IMR-90 (cell line): ENCODE results near the gene MBTPS1. TPM values are rescaled to one million over a fixed set of nuclear protein-coding genes. Genes with fewer than 3 reads are reported as not detected.
A peak's percentile ranks its signal among the peaks of the same experiment; 100 is the strongest.

Experiments used
- ATAC-seq: fragments of 200-7000 bp; cut with Tn5 transposase; 2 replicates; pipeline ENCODE4 v1.9.1; 2020; ENCODE audit warnings: low read depth, mild to moderate bottlenecking, moderate library complexity
- BruUV-seq: library from RNA; stranded (reverse); fragments of 400-500 nt; replicated peaks from 2 replicates; lab custom pipeline; 2021; lab: Mats Ljungman, UMichigan
- CTCF ChIA-PET: fragments of 300-600 bp; formaldehyde crosslinking; extraction: SDS; loops from one replicate; lab custom pipeline; 2021; ENCODE audit warnings: antibody characterized with exemption; lab: Yijun Ruan, JAX
- POLR2A ChIA-PET: fragments of 300-600 bp; sonication (Branson Sonifier 250); formaldehyde crosslinking; loops from one replicate; lab custom pipeline; 2022; ENCODE audit warnings: antibody characterized with exemption; ENCODE audit not compliant: unreplicated experiment; lab: Charles Lee
- DNase-seq: peaks from one replicate; pipeline ENCODE4 v3.0.0; 2013
- H2AFZ ChIP-seq: replicated peaks from 2 replicates; pipeline ENCODE3; 2013; ENCODE audit warnings: low read length, mild to moderate bottlenecking; ENCODE audit not compliant: poor library complexity
- H2AK5ac ChIP-seq: 2 replicates; pipeline ENCODE4 v1.6.1; 2013; ENCODE audit warnings: low read depth, low read length, inconsistent platforms
- H2AK9ac ChIP-seq: replicated peaks from 2 replicates; pipeline ENCODE3; 2013; ENCODE audit warnings: mild to moderate bottlenecking, low read depth, low read length, moderate library complexity; ENCODE audit not compliant: poor library complexity
- H2BK120ac ChIP-seq: 2 replicates; pipeline ENCODE4 v1.6.1; 2013; ENCODE audit warnings: low read depth, low read length, inconsistent platforms
- H2BK15ac ChIP-seq: 3 replicates; pipeline ENCODE4 v1.6.1; 2013; ENCODE audit warnings: low read depth, low read length, inconsistent platforms
- H2BK20ac ChIP-seq: 2 replicates; pipeline ENCODE4 v1.6.1; 2013; ENCODE audit warnings: low read depth, mild to moderate bottlenecking, inconsistent platforms, low read length, moderate library complexity
- H2BK5ac ChIP-seq: 2 replicates; pipeline ENCODE4 v1.6.1; 2013; ENCODE audit warnings: mild to moderate bottlenecking, low read depth, low read length, inconsistent platforms; ENCODE audit not compliant: poor library complexity, severe bottlenecking
- H3K14ac ChIP-seq: replicated peaks from 2 replicates; pipeline ENCODE4 v1.6.1; 2013; ENCODE audit warnings: low read depth, low read length, inconsistent platforms
- H3K18ac ChIP-seq: 2 replicates; pipeline ENCODE4 v1.6.1; 2013; ENCODE audit warnings: low read depth, low read length, control low read depth
- H3K23ac ChIP-seq: 2 replicates; pipeline ENCODE4 v1.6.1; 2013; ENCODE audit warnings: low read depth, low read length, inconsistent platforms
- H3K27ac ChIP-seq: 2 replicates; pipeline ENCODE4 v1.5.1; 2013; ENCODE audit warnings: mild to moderate bottlenecking, control low read depth, low read length; ENCODE audit not compliant: insufficient read depth
- H3K27me3 ChIP-seq: 2 replicates; pipeline ENCODE4 v1.6.1; 2013; ENCODE audit warnings: low read length; ENCODE audit not compliant: control insufficient read depth, insufficient read depth
- H3K36me3 ChIP-seq: 2 replicates; pipeline ENCODE4 v1.6.1; 2013; ENCODE audit warnings: low read length, mixed read lengths; ENCODE audit not compliant: control insufficient read depth, insufficient read depth
- H3K4ac ChIP-seq: 2 replicates; pipeline ENCODE4 v1.6.1; 2013; ENCODE audit warnings: low read depth, low read length, inconsistent platforms
- H3K4me1 ChIP-seq: 2 replicates; pipeline ENCODE4 v1.6.1; 2013; ENCODE audit warnings: low read length, mixed read lengths; ENCODE audit not compliant: control insufficient read depth, insufficient read depth
- H3K4me2 ChIP-seq: 2 replicates; pipeline ENCODE4 v1.6.1; 2013; ENCODE audit warnings: low read depth, mild to moderate bottlenecking, control low read depth, low read length, moderate library complexity
- H3K4me3 ChIP-seq: 2 replicates; pipeline ENCODE4 v1.5.1; 2013; ENCODE audit warnings: low read depth, mild to moderate bottlenecking, control low read depth, low read length, moderate library complexity; ENCODE audit not compliant: insufficient read depth
- H3K56ac ChIP-seq: 2 replicates; pipeline ENCODE4 v1.6.1; 2013; ENCODE audit warnings: low read length, inconsistent platforms; ENCODE audit not compliant: insufficient read depth; ENCODE audit errors: extremely low read depth
- H3K79me1 ChIP-seq, 2 experiments: 2 replicates each; pipeline ENCODE4 v1.6.1; 2013; ENCODE audit warnings: low read length in 2 of 2, inconsistent platforms in 1 of 2, low read depth in 1 of 2
- H3K9ac ChIP-seq: 2 replicates; pipeline ENCODE4 v1.6.1; 2013; ENCODE audit warnings: low read depth, low read length, control low read depth
- H3K9me1 ChIP-seq: 2 replicates; pipeline ENCODE4 v1.6.1; 2013; ENCODE audit warnings: low read length, inconsistent platforms; ENCODE audit not compliant: insufficient read depth
- H3K9me3 ChIP-seq: 2 replicates; pipeline ENCODE4 v1.6.1; 2013; ENCODE audit warnings: low read length; ENCODE audit not compliant: control insufficient read depth, insufficient read depth
- H4K20me1 ChIP-seq: 2 replicates; pipeline ENCODE4 v1.6.1; 2013; ENCODE audit warnings: low read length, inconsistent platforms; ENCODE audit not compliant: insufficient read depth
- H4K5ac ChIP-seq: 2 replicates; pipeline ENCODE4 v1.6.1; 2013; ENCODE audit warnings: mild to moderate bottlenecking, low read depth, low read length, control low read depth
- H4K8ac ChIP-seq, 2 experiments: 2 replicates each; pipeline ENCODE4 v1.6.1; 2013; ENCODE audit warnings: low read depth in 2 of 2, low read length in 2 of 2, control low read depth in 1 of 2, inconsistent platforms in 1 of 2
- H4K91ac ChIP-seq: 2 replicates; pipeline ENCODE4 v1.6.1; 2013; ENCODE audit warnings: low read depth, low read length, inconsistent platforms; ENCODE audit not compliant: insufficient read depth
- CHD1 ChIP-seq: IDR thresholded peaks from 2 replicates; pipeline ENCODE4 v1.6.1; 2012; ENCODE audit warnings: low read depth, low read length, improper control_type of control experiment
- MAFK ChIP-seq: IDR thresholded peaks from 2 replicates; pipeline ENCODE4 v1.6.1; 2012; ENCODE audit warnings: low read depth, low read length, improper control_type of control experiment
- MAZ ChIP-seq: IDR thresholded peaks from 2 replicates; pipeline ENCODE4 v1.6.1; 2012; ENCODE audit warnings: low read depth, mild to moderate bottlenecking, low read length, improper control_type of control experiment, moderate library complexity, borderline replicate concordance
- MXI1 ChIP-seq: IDR thresholded peaks from 2 replicates; pipeline ENCODE4 v1.6.1; 2012; ENCODE audit warnings: low read depth, mild to moderate bottlenecking, low read length, moderate library complexity, borderline replicate concordance
- NFE2L2 ChIP-seq: fragments of 150-350 bp; IDR thresholded peaks from 2 replicates; pipeline ENCODE4 v1.6.1; 2016; ENCODE audit warnings: low read depth, mild to moderate bottlenecking, low read length
- RAD21 ChIP-seq: IDR thresholded peaks from 2 replicates; pipeline ENCODE4 v1.6.1; 2012; ENCODE audit warnings: low read length, improper control_type of control experiment
- RFX5 ChIP-seq: IDR thresholded peaks from 2 replicates; pipeline ENCODE4 v1.8.0; 2012; ENCODE audit warnings: low read depth, mild to moderate bottlenecking, low read length, moderate library complexity
- SMC3 ChIP-seq: fragments of 150-350 bp; IDR thresholded peaks from 2 replicates; pipeline ENCODE4 v1.6.1; 2016; ENCODE audit warnings: low read depth, mild to moderate bottlenecking, antibody characterized with exemption, low read length, moderate library complexity
- WGBS, 2 experiments: methylation state at CpG; one replicate each; pipeline versions ENCODE4 v1.1.5 to v1.1.7; 2013; ENCODE audit warnings: missing lambda C conversion rate in 2 of 2; ENCODE audit not compliant: insufficient read length in 1 of 2; ENCODE audit errors: extremely low coverage in 2 of 2; 5-methylcytosine and 5-hydroxymethylcytosine counted together
- dilution Hi-C: fragments of 300-500 bp; cut with HindIII; formaldehyde crosslinking; loops from one replicate; pipeline ENCODE4 v1.14.3; 2018; ENCODE audit warnings: low sequenced_read_pairs; ENCODE audit not compliant: unreplicated experiment
- in situ Hi-C: fragments of 300-500 bp; cut with MboI; formaldehyde crosslinking; loops from 3 replicates; pipeline ENCODE4 v1.14.3; 2019; ENCODE audit warnings: low sequenced_read_pairs, inconsistent platforms, mixed read lengths
- intact Hi-C: fragments of 100-400 bp; cut with micrococcal nuclease; formaldehyde crosslinking; loops from 2 replicates; pipeline ENCODE4 v1.10.0; 2022
- polyA plus RNA-seq, 3 experiments: library from polyadenylated mRNA; depleted of rRNA; stranded (reverse); fragments of >200 nt; gene quantifications; 2 replicates each; pipeline ENCODE4 v1.2.3, GENCODE V29; 2012; ENCODE audit warnings: low replicate concordance in 1 of 3
- total RNA-seq: library from RNA; depleted of rRNA; stranded (reverse); fragments of >200 nt; gene quantifications from 2 replicates; pipeline ENCODE4 v1.2.3, GENCODE V29; 2012
- TF ChIP-seq, protein P1 (sequence below): conservative IDR thresholded peaks from 2 replicates; pipeline ENCODE4 v1.5.1; 2012; ENCODE audit warnings: mild to moderate bottlenecking, low read depth, low read length, improper control_type of control experiment
- TF ChIP-seq, protein P2 (sequence below): fragments of 150-350 bp; IDR thresholded peaks from 2 replicates; pipeline ENCODE4 v1.6.1; 2016; ENCODE audit warnings: low read depth, mild to moderate bottlenecking, low read length, moderate library complexity, borderline replicate concordance
- TF ChIP-seq, protein P3 (sequence below): fragments of 150-350 bp; IDR thresholded peaks from 2 replicates; pipeline ENCODE4 v1.6.1; 2017; ENCODE audit warnings: mild to moderate bottlenecking, antibody characterized with exemption, low read length, low read depth

Gene MBTPS1
- total and polyA plus RNA-seq, 2 of the 4 experiments (the other 2 are of a cell fraction), result 59.0 to 70.4 TPM

DNA sequence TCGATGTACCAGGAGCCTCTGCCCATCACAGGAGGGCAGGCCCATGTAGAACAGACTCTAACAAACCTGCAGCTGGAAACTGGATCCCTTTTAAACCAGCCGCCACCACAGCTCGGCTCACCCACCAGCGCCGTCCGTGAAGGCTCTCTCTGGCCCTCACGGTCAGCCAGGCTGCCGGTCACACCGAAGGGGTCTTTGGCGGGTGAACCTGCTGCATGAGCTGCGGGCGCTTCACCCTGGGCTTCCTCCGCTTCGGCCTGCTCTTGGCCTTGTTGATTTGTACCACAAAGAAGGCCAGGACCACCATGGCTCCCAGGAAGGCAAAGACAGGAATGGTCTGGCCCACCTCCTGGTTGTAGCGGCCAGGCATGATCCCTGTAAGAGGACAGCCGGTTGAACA is 62.5 kb downstream of the MBTPS1 start:
- intact Hi-C loops (no loop called here), in situ Hi-C loops (no loop called here), dilution Hi-C loops (no loop called here)
- H3K27me3 ChIP-seq, result no peaks in the 10 kb centered on the region
- ATAC-seq (no peak), DNase-seq (no peak)
- H3K27ac ChIP-seq, result no peak overlapping the region
- TSS peak; percentile 97 for BruUV-seq
- no peaks in the 10 kb centered on the region for H3K4me1 ChIP-seq
- POLR2A ChIA-PET, result no interaction called here
- no peak overlapping the region for H3K4me2 ChIP-seq
- H3K36me3 ChIP-seq, result peaks cover 56% of the 10 kb centered on the region
- no peak overlapping the region for H4K8ac ChIP-seq
- no peak overlapping the region for H2BK120ac ChIP-seq
- no peaks in the 10 kb centered on the region for H3K9me1 ChIP-seq
- no peak overlapping the region for H3K18ac ChIP-seq
- H3K4ac ChIP-seq, result no peak overlapping the region
- no peak overlapping the region for H2AK9ac ChIP-seq
- H4K5ac ChIP-seq, result no peak overlapping the region
- H3K9ac ChIP-seq, result no peak overlapping the region
- no peak overlapping the region for H3K56ac ChIP-seq
- H3K9me3 ChIP-seq, result no peaks in the 10 kb centered on the region
- H4K20me1 ChIP-seq, result 0 out of 2 replicates have a peak, but pooled peaks cover 3% of the 10 kb centered on the region
- no peak overlapping the region for H3K23ac ChIP-seq
- H4K91ac ChIP-seq, result no peak overlapping the region
- no peak overlapping the region for H2BK20ac ChIP-seq
- no peak overlapping the region for H2BK5ac ChIP-seq
- CTCF ChIA-PET, result no interaction called here
- H2AK5ac ChIP-seq, result no peak overlapping the region
- no peak overlapping the region for H2BK15ac ChIP-seq
- H3K4me3 ChIP-seq, result no peak overlapping the region
- WGBS, 2 experiments, result 94% methylated on average over 13 of the region's 16 CpGs; no CpG with 5 or more reads in 1 of the 2 experiments
- H2AFZ ChIP-seq, result no peak overlapping the region
- no peaks in the 10 kb centered on the region; a peak in 1 of 4 replicates for H3K79me1 ChIP-seq
- no peak for TF ChIP-seq CHD1
- TF ChIP-seq, protein P1, sequence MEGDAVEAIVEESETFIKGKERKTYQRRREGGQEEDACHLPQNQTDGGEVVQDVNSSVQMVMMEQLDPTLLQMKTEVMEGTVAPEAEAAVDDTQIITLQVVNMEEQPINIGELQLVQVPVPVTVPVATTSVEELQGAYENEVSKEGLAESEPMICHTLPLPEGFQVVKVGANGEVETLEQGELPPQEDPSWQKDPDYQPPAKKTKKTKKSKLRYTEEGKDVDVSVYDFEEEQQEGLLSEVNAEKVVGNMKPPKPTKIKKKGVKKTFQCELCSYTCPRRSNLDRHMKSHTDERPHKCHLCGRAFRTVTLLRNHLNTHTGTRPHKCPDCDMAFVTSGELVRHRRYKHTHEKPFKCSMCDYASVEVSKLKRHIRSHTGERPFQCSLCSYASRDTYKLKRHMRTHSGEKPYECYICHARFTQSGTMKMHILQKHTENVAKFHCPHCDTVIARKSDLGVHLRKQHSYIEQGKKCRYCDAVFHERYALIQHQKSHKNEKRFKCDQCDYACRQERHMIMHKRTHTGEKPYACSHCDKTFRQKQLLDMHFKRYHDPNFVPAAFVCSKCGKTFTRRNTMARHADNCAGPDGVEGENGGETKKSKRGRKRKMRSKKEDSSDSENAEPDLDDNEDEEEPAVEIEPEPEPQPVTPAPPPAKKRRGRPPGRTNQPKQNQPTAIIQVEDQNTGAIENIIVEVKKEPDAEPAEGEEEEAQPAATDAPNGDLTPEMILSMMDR, result no peak
- no peak for TF ChIP-seq SMC3
- TF ChIP-seq MXI1, result no peak
- TF ChIP-seq MAZ, result no peak
- TF ChIP-seq RAD21, result no peak
- TF ChIP-seq, protein P2, sequence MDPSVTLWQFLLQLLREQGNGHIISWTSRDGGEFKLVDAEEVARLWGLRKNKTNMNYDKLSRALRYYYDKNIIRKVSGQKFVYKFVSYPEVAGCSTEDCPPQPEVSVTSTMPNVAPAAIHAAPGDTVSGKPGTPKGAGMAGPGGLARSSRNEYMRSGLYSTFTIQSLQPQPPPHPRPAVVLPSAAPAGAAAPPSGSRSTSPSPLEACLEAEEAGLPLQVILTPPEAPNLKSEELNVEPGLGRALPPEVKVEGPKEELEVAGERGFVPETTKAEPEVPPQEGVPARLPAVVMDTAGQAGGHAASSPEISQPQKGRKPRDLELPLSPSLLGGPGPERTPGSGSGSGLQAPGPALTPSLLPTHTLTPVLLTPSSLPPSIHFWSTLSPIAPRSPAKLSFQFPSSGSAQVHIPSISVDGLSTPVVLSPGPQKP, result no peak
- TF ChIP-seq, protein P3, sequence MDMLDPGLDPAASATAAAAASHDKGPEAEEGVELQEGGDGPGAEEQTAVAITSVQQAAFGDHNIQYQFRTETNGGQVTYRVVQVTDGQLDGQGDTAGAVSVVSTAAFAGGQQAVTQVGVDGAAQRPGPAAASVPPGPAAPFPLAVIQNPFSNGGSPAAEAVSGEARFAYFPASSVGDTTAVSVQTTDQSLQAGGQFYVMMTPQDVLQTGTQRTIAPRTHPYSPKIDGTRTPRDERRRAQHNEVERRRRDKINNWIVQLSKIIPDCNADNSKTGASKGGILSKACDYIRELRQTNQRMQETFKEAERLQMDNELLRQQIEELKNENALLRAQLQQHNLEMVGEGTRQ, result no peak
- no peak for TF ChIP-seq RFX5
- TF ChIP-seq NFE2L2, result no peak
- no peak for TF ChIP-seq MAFK
- H3K14ac ChIP-seq, result no peak overlapping the region
